NCI-H446 (cell line): ENCODE measurements around the gene SMIM29.
"Not testable (repeated sequence)": the region's sequence is repeated elsewhere in the genome, so short reads cannot be mapped to it uniquely, and the experiment has no call there.

Source experiments
- DNase-seq, 2 experiments: peaks; one replicate each; lab custom pipeline; 2025; lab: John Stamatoyannopoulos, UW

The SMIM29 gene

GRCh38 chr6:34248727-34249468, at the start of gene SMIM29:
TSS of gene SMIM29 (minus strand) at chr6:34249006. CDS start at chr6:34247791, 1,215 bp downstream.
- DNase-seq, result peak; percentile 90 to 97

- DNase-seq, result no peak
These were observed 46.9 kb upstream of the SMIM29 start for GRCh38 chr6:34295721-34296120.

DNA sequence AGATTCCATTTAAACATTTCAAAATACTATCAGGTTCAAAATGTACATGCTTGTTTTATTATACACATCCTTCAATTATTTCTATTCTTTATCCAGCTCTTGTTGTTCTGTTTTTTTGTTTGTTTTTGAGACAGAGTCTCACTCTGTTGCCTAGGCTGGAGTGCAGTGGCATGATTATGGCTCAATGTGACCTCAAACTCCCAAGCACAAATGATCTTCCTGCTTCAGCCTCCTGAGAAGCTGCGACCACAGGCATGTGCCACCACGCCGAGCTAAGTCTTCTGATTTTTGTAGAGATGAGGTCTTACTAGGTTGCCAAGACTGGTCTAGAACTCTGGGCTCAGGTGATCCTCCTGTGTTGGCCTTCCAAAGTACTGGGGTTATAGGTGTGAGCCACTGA, 44.1 kb upstream of the SMIM29 start:
- no peak for DNase-seq

DNA sequence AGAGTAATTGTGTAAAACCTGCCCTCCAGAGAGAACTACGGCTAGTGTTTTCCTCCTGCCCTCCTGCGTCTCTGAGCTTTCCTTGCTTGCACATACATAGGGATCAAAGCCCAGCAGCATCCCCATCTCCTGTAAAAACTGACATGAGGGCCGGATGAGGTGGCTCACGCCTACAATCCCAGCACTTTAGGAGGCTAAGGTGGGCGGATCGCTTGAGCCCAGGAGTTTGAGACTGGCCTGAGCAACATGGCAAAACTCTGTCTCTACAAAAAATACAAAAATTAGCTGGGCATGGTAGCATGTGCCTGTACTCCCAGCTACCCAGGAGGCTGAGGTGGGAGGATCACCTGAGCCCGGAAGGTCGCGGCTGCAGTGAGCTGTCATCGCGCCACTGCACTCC, 40.3 kb upstream of the SMIM29 start:
- no peak for DNase-seq

DNA sequence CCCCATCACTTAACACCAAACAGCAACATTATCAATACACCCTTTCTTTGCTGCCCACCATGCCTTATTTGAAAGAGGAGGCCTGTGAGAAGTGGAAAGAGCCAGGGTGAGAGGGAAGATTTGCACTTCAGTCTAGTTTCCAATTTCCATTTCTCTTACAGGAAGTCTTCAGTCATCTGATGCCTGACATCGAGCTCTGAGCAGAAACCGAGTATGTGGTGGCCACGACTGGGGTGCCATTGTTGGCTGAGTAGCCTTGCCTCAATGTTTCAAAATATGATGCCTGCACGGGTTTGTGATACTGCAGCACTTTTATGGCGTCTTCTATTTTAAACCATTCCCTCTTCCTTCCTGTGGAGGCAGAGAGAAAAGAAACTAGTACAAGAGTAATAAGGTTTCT, 39.8 kb upstream of the SMIM29 start:
- no peak for DNase-seq

DNA sequence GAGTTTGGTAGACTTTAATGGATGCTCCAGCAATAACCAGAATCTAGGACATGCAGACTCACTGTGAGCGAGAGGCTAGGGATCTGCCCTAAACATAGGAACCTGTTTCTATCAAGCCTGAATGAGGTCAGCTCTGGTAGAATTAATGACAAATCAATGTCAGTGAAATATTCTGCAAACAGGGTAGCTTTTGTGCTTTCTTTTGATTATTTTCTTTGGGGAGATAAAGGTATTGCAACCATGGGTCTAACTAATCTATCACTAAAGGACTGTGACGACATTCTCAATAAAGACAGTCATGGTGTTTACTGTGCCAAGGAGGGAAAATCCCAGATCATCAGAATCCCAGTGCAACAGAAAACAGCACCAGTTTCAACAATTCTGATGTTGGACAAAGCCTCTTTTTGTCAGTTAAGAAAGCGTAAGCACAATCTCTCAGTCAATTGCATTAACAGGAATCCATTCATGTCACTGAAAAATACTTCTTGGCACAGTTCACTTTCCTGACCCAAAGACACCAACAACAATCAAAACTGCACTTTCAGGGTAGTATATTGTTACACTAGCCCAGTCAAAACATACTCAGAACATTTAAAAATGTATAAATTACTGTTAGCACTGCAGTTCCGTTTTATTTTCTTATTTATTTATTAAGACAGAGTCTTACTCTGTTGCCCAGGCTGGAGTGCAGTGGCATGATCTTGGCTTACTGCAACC, 36.8 kb upstream of the SMIM29 start:
- DNase-seq, result no peak

- no peak for DNase-seq
These were observed 36.0 kb upstream of the SMIM29 start for GRCh38 chr6:34284563-34285447.

DNA sequence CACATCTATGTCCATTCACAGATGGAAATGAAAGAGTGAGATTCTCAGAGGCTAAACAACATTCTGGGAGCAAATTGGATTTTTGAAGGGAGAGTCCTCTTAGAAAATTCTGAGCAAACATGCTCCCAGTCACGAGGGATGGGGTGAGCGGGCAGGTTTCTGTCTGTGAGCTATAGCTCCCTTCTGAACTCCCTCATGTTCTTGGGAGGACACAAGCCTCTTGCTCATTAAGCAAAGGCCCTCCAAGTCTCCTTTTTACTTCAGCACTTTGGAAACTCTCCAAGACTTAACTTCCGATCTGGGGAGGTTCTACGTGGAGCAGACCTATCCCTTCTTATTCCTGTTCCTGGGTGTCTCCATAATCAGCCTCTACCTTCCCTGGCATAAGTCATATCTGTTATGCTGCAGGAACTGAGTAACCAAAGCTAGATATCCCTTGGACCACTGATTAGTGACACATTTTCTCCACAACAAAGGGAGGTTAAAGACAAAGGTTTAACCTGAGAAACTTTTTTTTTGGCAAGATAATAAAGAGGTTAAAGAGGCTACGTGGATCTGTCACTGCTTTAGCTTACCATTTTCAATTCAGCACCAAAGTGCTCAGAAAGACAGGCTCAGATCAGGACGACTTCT, 33.0 kb upstream of the SMIM29 start:
- no peak for DNase-seq

GRCh38 chr6:34280216-34280615, 31.4 kb upstream of the SMIM29 start:
- DNase-seq, result no peak

GRCh38 chr6:34278833-34279232, 30.0 kb upstream of the SMIM29 start:
- DNase-seq, result no peak

DNA sequence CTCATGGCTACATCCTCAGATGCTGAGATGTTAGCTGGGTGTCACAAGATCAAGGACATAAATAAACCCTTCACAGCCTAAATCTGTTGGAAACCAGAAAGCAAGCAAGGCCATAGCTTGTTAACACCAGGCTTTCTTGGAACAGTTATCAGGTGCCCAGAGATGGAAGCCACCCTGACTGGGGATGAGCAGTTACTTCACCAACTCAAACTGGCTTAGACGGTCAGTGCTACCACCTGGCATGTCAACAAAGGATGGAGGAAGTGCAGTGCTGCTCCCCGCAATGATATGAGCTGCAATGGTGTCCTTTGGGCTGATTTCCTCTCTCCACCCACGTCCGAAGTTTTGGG, 28.9 kb upstream of the SMIM29 start:
- DNase-seq, result no peak

- DNase-seq, result no peak
These were observed 28.3 kb upstream of the SMIM29 start for GRCh38 chr6:34276881-34277762.

- DNase-seq, result no peak
These were observed 27.4 kb upstream of the SMIM29 start for GRCh38 chr6:34276191-34276590.

- no peak for DNase-seq
These were observed 26.5 kb upstream of the SMIM29 start for GRCh38 chr6:34275128-34275804.

- DNase-seq, result no peak
These were observed 25.3 kb upstream of the SMIM29 start for GRCh38 chr6:34274129-34274528.

- DNase-seq, result no peak
These were observed 24.5 kb upstream of the SMIM29 start for GRCh38 chr6:34273242-34273805.

DNA sequence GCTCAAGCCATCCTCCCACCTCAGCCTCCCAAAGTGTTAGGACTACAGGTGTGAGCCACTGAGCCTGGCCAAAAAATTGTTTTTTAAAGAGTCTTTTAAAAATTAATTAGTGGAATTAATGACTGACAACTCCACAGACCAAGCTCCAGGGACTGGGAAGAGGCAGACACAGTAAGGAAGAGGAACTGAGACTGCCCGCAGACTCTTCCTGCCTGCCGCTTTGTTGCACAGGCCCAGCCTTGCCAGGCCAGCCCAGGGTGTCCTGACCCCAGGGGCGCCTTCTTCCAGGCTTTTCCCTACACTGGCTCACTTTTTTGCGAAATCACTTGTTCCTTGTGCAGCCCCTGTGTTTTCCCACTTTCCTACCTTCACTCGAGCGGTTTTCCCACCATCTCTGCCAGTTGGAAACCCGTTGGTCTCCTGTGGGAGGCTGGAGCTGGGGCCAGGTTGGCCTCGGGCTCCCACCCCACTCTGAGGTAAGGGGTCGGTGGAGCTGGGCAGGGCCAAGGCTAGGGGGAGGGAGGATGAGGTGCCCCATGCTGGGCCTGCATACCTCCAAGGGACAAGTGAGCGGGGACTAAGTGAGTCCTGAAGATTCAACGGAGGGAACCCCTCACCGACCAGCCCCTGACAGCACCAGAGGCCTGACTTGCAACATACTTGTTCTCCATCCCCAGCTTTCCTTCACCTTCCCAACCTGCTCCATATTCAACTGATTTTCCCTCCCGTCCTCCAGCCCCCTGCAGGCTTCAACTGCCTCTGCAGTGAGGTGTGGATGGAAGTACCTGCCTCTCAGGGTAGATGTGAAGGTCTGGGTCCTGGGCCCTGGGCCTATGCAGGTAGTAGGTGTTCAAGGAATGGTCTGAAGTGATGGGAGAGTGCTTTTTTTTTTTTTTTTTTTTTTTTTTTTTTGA, 23.5 kb upstream of the SMIM29 start:
- DNase-seq, result no peak

- DNase-seq, result not testable (repeated sequence)
These were observed 21.0 kb upstream of the SMIM29 start for GRCh38 chr6:34269658-34270341.

GRCh38 chr6:34269132-34269531, 20.3 kb upstream of the SMIM29 start:
- not testable (repeated sequence) for DNase-seq
